22Rv1 (cell line): ENCODE data around the gene WDR64.

ENCODE experiments used
- H3K27ac ChIP-seq: fragments of 450-650 bp; 2 replicates; pipeline ENCODE4 v1.5.1; 2017
- CTCF ChIP-seq: fragments of 450-650 bp; IDR thresholded peaks from 2 replicates; pipeline ENCODE4 v1.5.1; 2017; ENCODE audit warnings: mild to moderate bottlenecking
- ZFX ChIP-seq: fragments of 450-650 bp; IDR thresholded peaks from 2 replicates; pipeline ENCODE4 v1.6.1; 2017; ENCODE audit warnings: antibody characterized with exemption, borderline replicate concordance

The WDR64 gene

GRCh38 chr1:241828463-241829021 is 176.5 kb downstream of the WDR64 start:
- no peak overlapping the region for H3K27ac ChIP-seq
- no peak for TF ChIP-seq CTCF
- TF ChIP-seq ZFX = no peak

DNA sequence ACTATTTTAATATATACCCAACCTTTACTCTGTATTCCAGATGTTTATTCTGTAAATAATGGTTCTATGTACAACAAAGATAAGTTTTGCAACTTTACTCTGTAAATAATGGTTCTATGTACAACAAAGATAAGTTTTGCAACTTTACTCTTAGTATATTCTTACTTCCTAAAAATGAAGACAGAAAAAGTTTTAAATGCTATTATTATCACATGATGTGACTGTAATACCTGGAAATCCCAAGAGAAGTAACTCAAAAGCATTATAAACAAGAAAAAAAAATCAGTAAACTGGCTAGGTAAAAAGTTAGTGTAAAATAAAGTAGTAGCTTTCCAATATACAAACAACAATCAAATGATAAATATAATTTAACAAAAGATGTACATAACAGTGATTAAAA is 177.4 kb downstream of the WDR64 start:
- no peak overlapping the region for H3K27ac ChIP-seq
- TF ChIP-seq CTCF = no peak
- TF ChIP-seq ZFX = no peak

GRCh38 chr1:241834733-241835377 is 182.8 kb downstream of the WDR64 start:
- no peak overlapping the region for H3K27ac ChIP-seq
- TF ChIP-seq CTCF (peak; percentile 79), ZFX (no peak)

DNA sequence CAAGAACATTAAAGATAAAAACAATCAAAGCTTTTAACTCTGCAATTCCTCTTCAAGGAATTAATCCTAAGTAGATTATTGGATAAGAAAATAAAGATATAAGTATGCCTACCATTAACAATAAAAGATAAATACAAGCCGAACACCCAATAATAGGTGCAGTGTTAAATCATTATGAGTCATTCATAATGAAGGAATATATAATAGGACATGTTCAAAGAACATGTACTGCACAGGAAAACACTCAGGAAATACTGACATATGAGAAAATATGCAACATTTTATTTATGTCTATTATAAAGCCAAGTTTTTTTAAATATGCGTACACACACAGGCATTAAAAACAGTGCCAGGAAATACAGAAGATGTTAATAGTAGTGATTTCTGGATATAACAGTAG is 184.9 kb downstream of the WDR64 start:
- TF ChIP-seq CTCF (no peak), ZFX (no peak)

GRCh38 chr1:241837416-241837815 is 185.3 kb downstream of the WDR64 start:
- no peak overlapping the region for H3K27ac ChIP-seq
- TF ChIP-seq CTCF (no peak), ZFX (no peak)

More for the DNA sequence above, 184.9 kb downstream of the WDR64 start:
- no peak overlapping the region for H3K27ac ChIP-seq

GRCh38 chr1:241837901-241838300 is 185.8 kb downstream of the WDR64 start:
- no peak overlapping the region for H3K27ac ChIP-seq
- no peak for TF ChIP-seq ZFX
- TF ChIP-seq CTCF = no peak

- TF ChIP-seq CTCF (no peak), ZFX (no peak)
These were observed 186.8 kb downstream of the WDR64 start for GRCh38 chr1:241838897-241839296.

More at GRCh38 chr1:241838897-241839296, 186.8 kb downstream of the WDR64 start:
- no peak overlapping the region for H3K27ac ChIP-seq
